ENCODE measurements around the gene LY6G6F.

The LY6G6F gene

GRCh38 chr6:31739639-31740396, 33.2 kb downstream of the LY6G6F start, which contains the start of gene MSH5:
Gene MSH5 (plus strand): TSS chr6:31740005. CDS start chr6:31740467, 462 bp downstream.
- DNase-seq (ENCODE audit: low spot score): peak; percentile 100

- DNase-seq (ENCODE audit: low spot score): no peak
Measured at GRCh38 chr6:31740397-31741223, 33.9 kb downstream of the LY6G6F start.

GRCh38 chr6:31741815-31742214, 35.1 kb downstream of the LY6G6F start:
- DNase-seq (ENCODE audit: low spot score): no peak

- DNase-seq (ENCODE audit: low spot score): no peak
Measured at GRCh38 chr6:31742894-31743293, 36.2 kb downstream of the LY6G6F start.

- no peak for DNase-seq (ENCODE audit: low spot score)
Measured at GRCh38 chr6:31744422-31744821, 37.8 kb downstream of the LY6G6F start.

- no peak for DNase-seq (ENCODE audit: low spot score)
Measured at GRCh38 chr6:31749301-31750036, 42.8 kb downstream of the LY6G6F start.

GRCh38 chr6:31750411-31751022, 43.9 kb downstream of the LY6G6F start:
- no peak for DNase-seq (ENCODE audit: low spot score)

GRCh38 chr6:31752739-31753319, 46.2 kb downstream of the LY6G6F start:
- peak; percentile 49 for DNase-seq (ENCODE audit: low spot score)

- no peak for DNase-seq (ENCODE audit: low spot score)
Measured at GRCh38 chr6:31758281-31758680, 51.6 kb downstream of the LY6G6F start.

Data from kidney capillary endothelial cell (primary cell).